Osteoblast (primary cell): ENCODE data around the gene RSRC1. TPM values are rescaled to one million over a fixed set of nuclear protein-coding genes. Genes with fewer than 3 reads are reported as not detected.

Experiments used
- DNase-seq: peaks from one replicate; pipeline ENCODE4 v3.0.0; 2011; ENCODE audit warnings: low spot score, mixed read lengths; ENCODE audit not compliant: insufficient read length; ENCODE audit errors: missing footprints
- H2AFZ ChIP-seq: 2 replicates; pipeline ENCODE4 v1.6.0; 2011; ENCODE audit warnings: mild to moderate bottlenecking, low read length
- H3K27ac ChIP-seq: 2 replicates; pipeline ENCODE4 v1.5.1; 2011; ENCODE audit warnings: mild to moderate bottlenecking, low read depth, low read length, moderate library complexity
- H3K27me3 ChIP-seq: 2 replicates; pipeline ENCODE4 v1.6.0; 2012; ENCODE audit warnings: mild to moderate bottlenecking, control low read depth, inconsistent platforms, low read length, moderate library complexity; ENCODE audit not compliant: insufficient read depth
- H3K36me3 ChIP-seq: 2 replicates; pipeline ENCODE4 v1.5.1; 2011; ENCODE audit warnings: mild to moderate bottlenecking, low read length, control low read depth, moderate library complexity; ENCODE audit not compliant: insufficient read depth
- H3K4me1 ChIP-seq: 2 replicates; pipeline ENCODE4 v1.5.1; 2011; ENCODE audit warnings: mild to moderate bottlenecking, low read length, control low read depth, moderate library complexity; ENCODE audit not compliant: insufficient read depth
- H3K4me2 ChIP-seq: 2 replicates; pipeline ENCODE4 v1.6.0; 2011; ENCODE audit warnings: mild to moderate bottlenecking, low read length; ENCODE audit not compliant: insufficient read depth
- H3K4me3 ChIP-seq: fragments of 200-600 bp; sonication (generic); 3 replicates; pipeline ENCODE4 v1.5.1; 2012; ENCODE audit warnings: mild to moderate bottlenecking, low read length, inconsistent platforms; ENCODE audit not compliant: insufficient read depth
- H3K79me2 ChIP-seq: 2 replicates; pipeline ENCODE4 v1.6.0; 2012; ENCODE audit warnings: mild to moderate bottlenecking, low read length, control low read depth, inconsistent platforms; ENCODE audit not compliant: insufficient read depth
- H3K9me3 ChIP-seq: 2 replicates; pipeline ENCODE4 v1.5.1; 2011; ENCODE audit warnings: low read depth, low read length, control low read depth
- H4K20me1 ChIP-seq: 2 replicates; pipeline ENCODE4 v1.6.0; 2012; ENCODE audit warnings: mild to moderate bottlenecking, low read length, control low read depth; ENCODE audit not compliant: insufficient read depth
- total RNA-seq: library from RNA; depleted of rRNA; stranded (reverse); fragments of >200 nt; gene quantifications from 2 replicates; pipeline ENCODE4 v1.2.3, GENCODE V29; 2012
- TF ChIP-seq, protein P1 (sequence below): IDR thresholded peaks from 2 replicates; pipeline ENCODE4 v1.5.1; 2011; ENCODE audit warnings: mild to moderate bottlenecking, low read depth, low read length, moderate library complexity; ENCODE audit errors: extremely low read depth

Gene RSRC1
- total RNA-seq, 1 donor: 69.8 TPM

DNA sequence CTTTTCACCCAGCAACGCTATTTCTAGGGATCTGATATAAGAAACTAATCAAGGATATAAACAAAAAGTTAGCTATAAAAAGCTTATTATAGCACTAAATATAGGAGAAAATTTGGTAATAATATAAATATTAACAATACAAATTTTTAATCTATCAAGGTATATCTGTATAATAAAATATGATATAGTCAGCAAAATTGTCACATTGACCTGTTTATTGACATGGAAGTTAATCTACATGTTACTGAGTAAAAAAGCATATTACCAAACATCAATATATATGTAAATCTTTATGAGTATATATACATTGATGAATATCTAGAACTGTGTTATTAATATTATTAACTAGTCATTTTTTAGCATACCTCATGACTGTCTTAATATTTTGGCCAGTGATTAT is 30.3 kb upstream of the RSRC1 start:
- TF ChIP-seq, protein P1, sequence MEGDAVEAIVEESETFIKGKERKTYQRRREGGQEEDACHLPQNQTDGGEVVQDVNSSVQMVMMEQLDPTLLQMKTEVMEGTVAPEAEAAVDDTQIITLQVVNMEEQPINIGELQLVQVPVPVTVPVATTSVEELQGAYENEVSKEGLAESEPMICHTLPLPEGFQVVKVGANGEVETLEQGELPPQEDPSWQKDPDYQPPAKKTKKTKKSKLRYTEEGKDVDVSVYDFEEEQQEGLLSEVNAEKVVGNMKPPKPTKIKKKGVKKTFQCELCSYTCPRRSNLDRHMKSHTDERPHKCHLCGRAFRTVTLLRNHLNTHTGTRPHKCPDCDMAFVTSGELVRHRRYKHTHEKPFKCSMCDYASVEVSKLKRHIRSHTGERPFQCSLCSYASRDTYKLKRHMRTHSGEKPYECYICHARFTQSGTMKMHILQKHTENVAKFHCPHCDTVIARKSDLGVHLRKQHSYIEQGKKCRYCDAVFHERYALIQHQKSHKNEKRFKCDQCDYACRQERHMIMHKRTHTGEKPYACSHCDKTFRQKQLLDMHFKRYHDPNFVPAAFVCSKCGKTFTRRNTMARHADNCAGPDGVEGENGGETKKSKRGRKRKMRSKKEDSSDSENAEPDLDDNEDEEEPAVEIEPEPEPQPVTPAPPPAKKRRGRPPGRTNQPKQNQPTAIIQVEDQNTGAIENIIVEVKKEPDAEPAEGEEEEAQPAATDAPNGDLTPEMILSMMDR: no peak
- H3K9me3 ChIP-seq: no peaks in the 10 kb centered on the region
- no peak overlapping the region for H2AFZ ChIP-seq
- H3K4me2 ChIP-seq: no peak overlapping the region
- H3K79me2 ChIP-seq: no peaks in the 10 kb centered on the region
- no peak overlapping the region for H3K4me3 ChIP-seq
- H3K27ac ChIP-seq: no peak overlapping the region
- no peaks in the 10 kb centered on the region for H3K36me3 ChIP-seq
- no peak for DNase-seq
- no peaks in the 10 kb centered on the region for H3K27me3 ChIP-seq
- H4K20me1 ChIP-seq: no peaks in the 10 kb centered on the region
- H3K4me1 ChIP-seq: no peaks in the 10 kb centered on the region

- Histone ChIP-seq H3K4me1 (no peaks in the 10 kb centered on the region), H3K4me2 (no peak overlapping the region), H3K4me3 (no peak overlapping the region), H3K79me2 (no peaks in the 10 kb centered on the region), H3K27ac (no peak overlapping the region), H4K20me1 (no peaks in the 10 kb centered on the region), H3K27me3 (no peaks in the 10 kb centered on the region), H3K36me3 (no peaks in the 10 kb centered on the region), H3K9me3 (no peaks in the 10 kb centered on the region), H2AFZ (no peak overlapping the region)
- no peak for DNase-seq
- TF ChIP-seq, protein P1: no peak
These were observed 25.2 kb upstream of the RSRC1 start for GRCh38 chr3:158084651-158085050.

- Histone ChIP-seq H3K27me3 (no peaks in the 10 kb centered on the region), H3K79me2 (no peaks in the 10 kb centered on the region), H3K4me1 (no peaks in the 10 kb centered on the region), H3K36me3 (no peaks in the 10 kb centered on the region), H3K4me2 (no peak overlapping the region), H2AFZ (no peak overlapping the region), H4K20me1 (no peaks in the 10 kb centered on the region), H3K27ac (no peak overlapping the region), H3K9me3 (no peaks in the 10 kb centered on the region), H3K4me3 (no peak overlapping the region)
- TF ChIP-seq, protein P1: no peak
- no peak for DNase-seq
These were observed 24.5 kb upstream of the RSRC1 start for GRCh38 chr3:158085358-158085757.

GRCh38 chr3:158085931-158086330 is 24.0 kb upstream of the RSRC1 start:
- H3K27me3 ChIP-seq: no peaks in the 10 kb centered on the region
- H3K4me3 ChIP-seq: no peak overlapping the region
- H3K4me1 ChIP-seq: no peaks in the 10 kb centered on the region
- no peaks in the 10 kb centered on the region for H4K20me1 ChIP-seq
- TF ChIP-seq, protein P1: no peak
- H2AFZ ChIP-seq: no peak overlapping the region
- H3K9me3 ChIP-seq: no peaks in the 10 kb centered on the region
- DNase-seq: no peak
- no peak overlapping the region for H3K4me2 ChIP-seq
- no peaks in the 10 kb centered on the region for H3K36me3 ChIP-seq
- no peak overlapping the region for H3K27ac ChIP-seq
- H3K79me2 ChIP-seq: no peaks in the 10 kb centered on the region
